ENCODE measurements around the gene NAT8.
"Not testable (repeated sequence)": the region's sequence is repeated elsewhere in the genome, so short reads cannot be mapped to it uniquely, and the experiment has no call there.

NAT8 gene

DNA sequence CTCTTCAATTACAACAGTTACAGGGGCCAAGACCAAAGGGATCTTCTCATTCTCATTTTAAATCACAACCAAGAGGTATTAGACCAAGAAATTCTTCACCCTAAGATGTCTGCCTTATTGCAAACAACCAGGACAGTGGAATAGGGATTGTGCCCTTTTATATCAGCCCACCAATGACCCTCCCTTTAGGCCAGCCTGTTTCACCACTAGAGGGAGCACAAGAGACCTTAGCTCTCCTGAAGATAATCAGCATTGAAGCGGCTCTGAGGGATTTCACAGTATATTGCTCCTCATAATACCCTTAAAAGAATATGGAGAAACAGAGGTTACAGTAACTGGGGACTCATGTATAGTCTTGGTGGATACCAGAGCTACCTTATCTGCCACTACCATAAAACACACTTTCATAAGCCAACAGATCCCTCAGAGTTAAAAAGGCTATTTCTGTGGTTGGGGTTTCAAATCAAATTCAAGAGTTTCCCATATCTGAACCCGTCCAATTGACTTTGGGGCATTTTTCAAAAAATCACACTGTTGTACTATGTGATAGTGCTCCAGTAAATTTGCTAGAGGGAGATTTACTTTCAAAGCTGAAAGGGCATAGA, 11.5 kb downstream of the NAT8 start:
- DNase-seq = peak; percentile 59

DNA sequence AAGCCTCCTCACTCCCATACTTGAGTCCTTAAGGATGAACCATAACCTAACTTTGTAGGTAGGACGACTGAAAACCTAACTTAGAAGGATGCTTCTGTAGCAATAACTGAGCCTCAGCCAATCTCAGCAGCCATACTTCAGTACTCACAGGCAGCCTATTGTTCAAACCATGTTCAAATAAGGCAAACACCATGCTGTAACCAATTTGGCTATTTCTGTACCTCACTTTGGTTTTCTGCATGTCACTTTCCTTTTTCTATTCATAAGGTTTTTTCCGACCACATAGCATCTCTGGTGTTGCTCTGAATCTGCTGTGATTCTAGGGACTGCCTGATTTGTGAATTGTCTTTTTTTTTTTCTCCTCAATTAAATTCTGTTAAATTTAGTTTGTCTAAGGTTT, 13.7 kb downstream of the NAT8 start:
- not testable (repeated sequence) for DNase-seq

- DNase-seq = not testable (repeated sequence)
Measured at GRCh38 chr2:73626237-73626636, 16.0 kb downstream of the NAT8 start.

DNA sequence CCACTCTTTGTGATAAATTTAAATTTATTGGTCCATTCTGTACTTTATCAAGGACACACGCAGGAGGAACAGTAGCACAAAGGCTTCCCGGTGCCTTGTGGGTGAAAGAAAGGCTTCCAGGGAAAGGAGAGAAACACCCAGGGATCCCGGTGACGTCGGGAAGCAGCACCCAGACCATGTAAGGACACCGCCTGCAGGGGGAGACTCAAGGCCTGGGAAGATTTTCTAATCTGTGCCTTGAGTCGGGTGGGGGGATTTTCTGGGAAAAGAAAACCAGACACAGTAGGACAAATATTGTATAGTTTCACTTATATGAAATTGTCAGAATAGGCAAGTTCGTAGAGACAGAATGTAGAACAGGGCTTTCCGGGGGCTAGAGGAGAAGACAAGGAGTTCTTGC, 17.6 kb downstream of the NAT8 start:
- DNase-seq = not testable (repeated sequence)

DNA sequence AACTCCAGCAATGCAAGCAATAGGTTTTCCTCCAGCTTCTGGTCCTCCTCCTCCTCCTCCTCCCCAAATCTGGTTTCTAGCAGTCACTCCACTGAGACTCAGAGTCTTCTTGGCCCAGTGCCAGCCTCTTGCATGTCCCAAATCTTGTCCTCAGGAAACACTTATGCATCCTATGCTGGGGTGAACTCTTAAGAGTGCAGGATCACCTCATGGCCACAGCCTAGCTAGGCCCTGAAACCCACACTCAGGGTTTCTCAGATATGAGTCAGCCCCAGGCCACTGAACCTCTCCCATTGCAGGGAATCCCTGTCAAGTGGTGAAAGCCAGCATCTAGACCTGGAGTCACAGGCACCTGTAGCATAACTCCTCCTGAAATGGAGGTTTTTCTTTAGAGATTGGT, 18.2 kb downstream of the NAT8 start:
- not testable (repeated sequence) for DNase-seq

DNA sequence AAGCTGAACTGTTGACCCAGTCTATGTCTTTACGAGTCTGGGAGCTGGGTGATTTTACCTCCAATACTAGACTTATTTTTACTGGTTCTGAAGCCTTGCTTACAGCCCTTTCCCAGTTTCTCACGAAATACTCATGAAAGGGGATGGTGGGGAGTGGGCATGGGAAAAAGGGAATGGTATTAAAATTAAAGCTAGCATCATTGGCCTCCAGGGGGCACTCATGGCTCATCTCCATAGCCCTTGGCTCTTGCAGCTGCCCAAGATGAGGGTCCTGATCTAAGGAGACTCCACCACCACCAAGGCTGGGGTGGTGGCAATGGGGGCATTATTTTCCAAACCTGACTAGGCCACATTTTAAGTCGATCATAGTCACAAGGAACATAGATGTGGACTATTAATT, 22.3 kb downstream of the NAT8 start:
- DNase-seq = peak; percentile 14

DNA sequence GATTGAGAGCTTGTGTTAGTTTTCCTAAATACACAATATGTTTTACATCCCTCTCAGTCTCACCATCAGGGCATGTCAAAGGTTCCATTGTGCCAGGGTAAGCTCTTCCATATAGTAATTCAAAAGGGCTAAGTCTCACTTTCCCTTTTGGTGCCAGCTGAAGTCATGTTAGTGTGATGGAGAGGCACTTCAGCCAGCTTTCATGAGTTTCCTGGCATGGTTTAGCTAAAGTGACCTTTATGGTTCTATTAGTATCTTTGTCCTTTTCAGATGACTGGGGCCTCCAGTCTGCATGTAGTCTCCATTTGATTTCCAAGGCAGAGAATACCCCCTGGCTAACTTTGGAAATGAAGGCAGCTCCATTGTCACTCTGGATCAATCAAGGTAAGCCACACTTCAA, 27.2 kb downstream of the NAT8 start:
- DNase-seq = no peak

GRCh38 chr2:73614105-73614504, 28.1 kb downstream of the NAT8 start:
- no peak for DNase-seq

- DNase-seq = no peak
Measured at GRCh38 chr2:73611867-73612266, 30.4 kb downstream of the NAT8 start.

- DNase-seq = no peak
Measured at GRCh38 chr2:73611193-73611592, 31.0 kb downstream of the NAT8 start.

- DNase-seq = no peak
Measured at GRCh38 chr2:73610111-73610510, 32.1 kb downstream of the NAT8 start.

DNA sequence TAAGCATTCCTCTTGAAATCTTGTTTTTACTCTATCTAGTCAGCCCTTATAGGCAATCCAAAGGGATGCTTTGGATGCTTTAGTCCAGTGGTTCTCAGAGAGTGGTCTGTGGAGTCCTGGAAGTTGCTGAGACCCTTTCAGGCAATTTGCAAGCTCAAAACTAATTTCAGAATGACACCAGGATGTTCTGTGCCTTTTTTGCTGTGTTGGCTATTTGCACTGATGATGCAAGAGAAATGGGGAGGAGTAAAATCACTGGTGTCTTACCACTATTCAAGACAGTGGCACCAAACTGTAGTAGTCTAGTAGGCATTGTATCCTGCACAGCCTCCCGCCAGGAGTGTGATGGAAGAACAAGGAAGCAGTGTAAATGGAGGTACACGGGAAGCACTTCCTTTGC, 37.6 kb downstream of the NAT8 start:
- DNase-seq = not testable (repeated sequence)

GRCh38 chr2:73603099-73603588, 39.1 kb downstream of the NAT8 start:
- not testable (repeated sequence) for DNase-seq

DNA sequence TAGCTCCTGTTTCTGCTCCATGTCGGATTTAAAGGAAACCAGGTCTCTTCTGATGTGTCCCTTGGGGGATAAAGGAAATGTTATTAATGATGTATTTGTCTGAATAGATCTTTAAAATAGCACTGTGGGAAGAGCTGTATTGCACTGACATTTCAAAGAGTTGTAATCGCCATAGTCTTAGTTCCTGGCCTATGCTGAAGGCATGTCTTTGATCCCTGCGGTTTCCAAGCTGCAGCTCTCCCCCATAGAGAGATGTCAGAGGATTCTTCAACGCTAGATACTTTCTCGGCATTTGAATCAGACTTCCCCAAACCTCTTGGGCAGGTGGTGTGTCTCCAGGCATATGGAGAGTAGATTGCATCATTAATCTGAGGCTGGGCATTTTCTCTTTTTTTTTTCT, 40.4 kb downstream of the NAT8 start:
- DNase-seq = no peak

DNA sequence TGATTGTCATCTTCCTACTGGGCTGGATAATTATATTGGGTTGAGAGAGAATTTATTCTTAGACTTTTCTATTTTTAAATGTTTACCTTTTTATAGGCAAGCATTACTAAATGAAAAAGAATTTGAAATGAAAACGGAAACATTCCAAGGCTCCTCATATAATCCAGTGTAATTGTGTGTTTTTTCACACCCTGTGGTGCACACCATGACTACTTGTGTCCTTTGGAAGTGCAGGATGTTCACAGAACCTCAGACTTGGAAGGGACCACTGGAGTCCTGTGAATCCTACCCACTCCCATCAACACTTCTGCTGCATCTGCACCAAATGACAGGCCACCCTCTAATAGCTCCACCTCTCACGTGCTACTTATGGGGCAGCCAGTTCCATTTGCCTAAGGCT, 48.0 kb downstream of the NAT8 start:
- DNase-seq = no peak

GRCh38 chr2:73593680-73594079, 48.5 kb downstream of the NAT8 start:
- no peak for DNase-seq

All from DMS53 (cell line).